Measurements from ENCODE around the gene MEGF6.

GRCh38 chr1:3531928-3532327 is 79.4 kb downstream of the MEGF6 start:
- no peak for TF ChIP-seq POLR2A (IDR thresholded peaks at IDR 0.05; ENCODE audit: low read depth, low read length)
- no peak for TF ChIP-seq POLR2AphosphoS5 (IDR thresholded peaks at IDR 0.05; ENCODE audit: low read depth, low read length)
- TF ChIP-seq TAF1 (IDR thresholded peaks at IDR 0.05; ENCODE audit: borderline replicate concordance, low read depth, low read length): no peak
